HG03469 (cell line): ENCODE measurements around the gene RPS6KA1.
"Not testable (repeated sequence)": the region's sequence is repeated elsewhere in the genome, so short reads cannot be mapped to it uniquely, and the experiment has no call there.

Experiments used
- ATAC-seq: cut with Tn5 transposase; IDR thresholded peaks from one replicate; pipeline ENCODE4 v1.9.1; 2021; ENCODE audit warnings: mild to moderate bottlenecking, moderate library complexity, moderate number of reproducible peaks; ENCODE audit not compliant: unreplicated experiment

Gene RPS6KA1

GRCh38 chr1:26593385-26593784, 63.8 kb downstream of the RPS6KA1 start:
- no peak for ATAC-seq

GRCh38 chr1:26594593-26594992, 65.0 kb downstream of the RPS6KA1 start:
- ATAC-seq = not testable (repeated sequence)

GRCh38 chr1:26597629-26598039, 68.1 kb downstream of the RPS6KA1 start:
- no peak for ATAC-seq

GRCh38 chr1:26598890-26599289, 69.3 kb downstream of the RPS6KA1 start:
- ATAC-seq = no peak

- ATAC-seq = no peak
Observed at GRCh38 chr1:26602378-26602959, 72.9 kb downstream of the RPS6KA1 start.

GRCh38 chr1:26603856-26604255, 74.3 kb downstream of the RPS6KA1 start:
- ATAC-seq = no peak

GRCh38 chr1:26607186-26607585, 77.6 kb downstream of the RPS6KA1 start:
- no peak for ATAC-seq

GRCh38 chr1:26608895-26609294, 79.3 kb downstream of the RPS6KA1 start:
- ATAC-seq = no peak

- ATAC-seq = no peak
Observed at GRCh38 chr1:26610781-26611180, 81.2 kb downstream of the RPS6KA1 start.

- ATAC-seq = not testable (repeated sequence)
Observed at GRCh38 chr1:26612627-26613026, 83.1 kb downstream of the RPS6KA1 start.

- no peak for ATAC-seq
Observed at GRCh38 chr1:26614655-26615411, 85.3 kb downstream of the RPS6KA1 start.

- no peak for ATAC-seq
Observed at GRCh38 chr1:26616881-26617280, 87.3 kb downstream of the RPS6KA1 start.

- ATAC-seq = no peak
Observed at GRCh38 chr1:26618561-26618960, 89.0 kb downstream of the RPS6KA1 start.
